ENCODE data around the gene RASIP1.

The RASIP1 gene

GRCh38 chr19:48745208-48745995 lies 5.0 kb upstream of the RASIP1 start (continued):
- TF ChIP-seq GLI4 (tag by site-specific recombination; IDR thresholded peaks at IDR 0.05), result no peak
- peak; percentile 94 for TF ChIP-seq ZNF76 (tag by site-specific recombination; IDR thresholded peaks at IDR 0.05; ENCODE audit: borderline replicate concordance, low read depth)
- TF ChIP-seq ZNF521 (tag by site-specific recombination; IDR thresholded peaks at IDR 0.05), result no peak
- no peak for TF ChIP-seq FEZF1 (tag by site-specific recombination; IDR thresholded peaks at IDR 0.05)
- TF ChIP-seq ZBTB20 (tag by site-specific recombination; IDR thresholded peaks at IDR 0.05), result peak; percentile 60
- no peak for TF ChIP-seq ZNF324 (tag by site-specific recombination; IDR thresholded peaks at IDR 0.05)
- no peak for TF ChIP-seq HOXD13 (CRISPR knock-in tag; IDR thresholded peaks at IDR 0.05; ENCODE audit: borderline replicate concordance)
- no peak for TF ChIP-seq BCL11B (tag by site-specific recombination; IDR thresholded peaks at IDR 0.05; ENCODE audit: low read depth)
- TF ChIP-seq ZNF580 (tag by site-specific recombination; IDR thresholded peaks at IDR 0.05), result peak; percentile 42; the same call in 1 of the 2 replicates
- no peak for TF ChIP-seq ZNF624 (tag by site-specific recombination; IDR thresholded peaks at IDR 0.05)
- no peak for TF ChIP-seq PRDM6 (tag by site-specific recombination; IDR thresholded peaks at IDR 0.05)
- TF ChIP-seq SP3 (tag by site-specific recombination; IDR thresholded peaks at IDR 0.05), result peak; percentile 45; the same call in 1 of the 2 replicates
- TF ChIP-seq RBAK (tag by site-specific recombination; IDR thresholded peaks at IDR 0.05), result no peak
- no peak for TF ChIP-seq ZBTB21 (tag by site-specific recombination; IDR thresholded peaks at IDR 0.05)
- no peak for TF ChIP-seq ZNF114 (tag by site-specific recombination; IDR thresholded peaks at IDR 0.05)
- TF ChIP-seq ZNF791 (tag by site-specific recombination; IDR thresholded peaks at IDR 0.05), result no peak
- no peak for TF ChIP-seq ZNF16 (tag by site-specific recombination; IDR thresholded peaks at IDR 0.05; ENCODE audit: low read depth)
- no peak for TF ChIP-seq ZBTB49 (tag by site-specific recombination; IDR thresholded peaks at IDR 0.05; ENCODE audit: low read depth)
- no peak for TF ChIP-seq ZNF341 (tag by site-specific recombination; IDR thresholded peaks at IDR 0.05; ENCODE audit: low read depth)
- no peak for TF ChIP-seq TCF7L2 (IDR thresholded peaks at IDR 0.05; ENCODE audit: borderline replicate concordance, low read depth, low read length)
- TF ChIP-seq ZNF530 (tag by site-specific recombination; IDR thresholded peaks at IDR 0.05; ENCODE audit: low read depth), result no peak
- no peak for TF ChIP-seq ZSCAN23 (tag by site-specific recombination; IDR thresholded peaks at IDR 0.05)
- peak; percentile 60 for TF ChIP-seq ZNF335 (tag by site-specific recombination; conservative IDR thresholded peaks at IDR 0.05)
- TF ChIP-seq ZNF449 (tag by site-specific recombination; IDR thresholded peaks at IDR 0.05), result no peak
- no peak for TF ChIP-seq ZNF416 (tag by site-specific recombination; IDR thresholded peaks at IDR 0.05)
- TF ChIP-seq ZNF214 (tag by site-specific recombination; IDR thresholded peaks at IDR 0.05; ENCODE audit: borderline replicate concordance), result no peak
- TF ChIP-seq KLF8 (tag by site-specific recombination; IDR thresholded peaks at IDR 0.05), result no peak
- no peak for TF ChIP-seq ZNF596 (tag by site-specific recombination; IDR thresholded peaks at IDR 0.05)
- TF ChIP-seq BCL6B (tag by site-specific recombination; IDR thresholded peaks at IDR 0.05), result no peak
- TF ChIP-seq ZNF610 (tag by site-specific recombination; IDR thresholded peaks at IDR 0.05; ENCODE audit: borderline replicate concordance), result no peak
- no peak for TF ChIP-seq ZNF629 (tag by site-specific recombination; IDR thresholded peaks at IDR 0.05)
- TF ChIP-seq ZXDB (tag by site-specific recombination; IDR thresholded peaks at IDR 0.05), result 0 out of 2 replicates have a peak, but pooled peaks have one; percentile 13
